22Rv1 (cell line): ENCODE measurements around the gene VPS50.
A peak's percentile ranks its signal among the peaks of the same experiment; 100 is the strongest.
"Not testable (repeated sequence)": the region's sequence is repeated elsewhere in the genome, so short reads cannot be mapped to it uniquely, and the experiment has no call there.

Experiments used
- H3K27ac ChIP-seq: fragments of 450-650 bp; 2 replicates; pipeline ENCODE4 v1.5.1; 2017
- ZFX ChIP-seq: fragments of 450-650 bp; IDR thresholded peaks from 2 replicates; pipeline ENCODE4 v1.6.1; 2017; ENCODE audit warnings: antibody characterized with exemption, borderline replicate concordance
- TF ChIP-seq, protein P1 (sequence below): fragments of 450-650 bp; IDR thresholded peaks from 2 replicates; pipeline ENCODE4 v1.5.1; 2017; ENCODE audit warnings: mild to moderate bottlenecking

Gene VPS50

DNA sequence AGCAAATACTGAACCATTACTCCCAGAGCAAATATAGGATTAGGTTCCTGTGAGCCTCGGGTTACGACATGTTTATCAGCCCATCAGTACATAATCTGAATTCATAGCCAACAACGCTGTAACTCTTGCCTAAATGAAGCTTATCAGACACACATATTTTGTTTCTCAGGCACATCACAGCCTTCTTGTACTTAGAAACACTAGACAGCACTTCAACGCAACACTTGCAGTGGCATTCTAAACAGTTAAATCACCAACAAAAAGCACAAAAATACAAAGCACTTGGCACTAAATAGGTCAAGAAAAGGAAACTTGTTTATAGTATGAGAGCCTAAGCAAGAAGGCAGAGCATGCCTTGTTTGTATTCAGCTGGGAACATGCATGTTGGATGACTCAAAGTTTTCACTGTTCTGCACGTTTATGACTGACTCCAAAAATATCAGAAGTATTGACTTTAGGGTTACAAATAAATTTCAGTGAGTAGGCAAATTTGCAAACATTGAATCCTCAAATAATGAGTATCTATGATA lies 75.0 kb downstream of the VPS50 start:
- H3K27ac ChIP-seq: peak overlapping the region; percentile 46
- TF ChIP-seq, protein P1, sequence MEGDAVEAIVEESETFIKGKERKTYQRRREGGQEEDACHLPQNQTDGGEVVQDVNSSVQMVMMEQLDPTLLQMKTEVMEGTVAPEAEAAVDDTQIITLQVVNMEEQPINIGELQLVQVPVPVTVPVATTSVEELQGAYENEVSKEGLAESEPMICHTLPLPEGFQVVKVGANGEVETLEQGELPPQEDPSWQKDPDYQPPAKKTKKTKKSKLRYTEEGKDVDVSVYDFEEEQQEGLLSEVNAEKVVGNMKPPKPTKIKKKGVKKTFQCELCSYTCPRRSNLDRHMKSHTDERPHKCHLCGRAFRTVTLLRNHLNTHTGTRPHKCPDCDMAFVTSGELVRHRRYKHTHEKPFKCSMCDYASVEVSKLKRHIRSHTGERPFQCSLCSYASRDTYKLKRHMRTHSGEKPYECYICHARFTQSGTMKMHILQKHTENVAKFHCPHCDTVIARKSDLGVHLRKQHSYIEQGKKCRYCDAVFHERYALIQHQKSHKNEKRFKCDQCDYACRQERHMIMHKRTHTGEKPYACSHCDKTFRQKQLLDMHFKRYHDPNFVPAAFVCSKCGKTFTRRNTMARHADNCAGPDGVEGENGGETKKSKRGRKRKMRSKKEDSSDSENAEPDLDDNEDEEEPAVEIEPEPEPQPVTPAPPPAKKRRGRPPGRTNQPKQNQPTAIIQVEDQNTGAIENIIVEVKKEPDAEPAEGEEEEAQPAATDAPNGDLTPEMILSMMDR: no peak
- TF ChIP-seq ZFX: no peak

DNA sequence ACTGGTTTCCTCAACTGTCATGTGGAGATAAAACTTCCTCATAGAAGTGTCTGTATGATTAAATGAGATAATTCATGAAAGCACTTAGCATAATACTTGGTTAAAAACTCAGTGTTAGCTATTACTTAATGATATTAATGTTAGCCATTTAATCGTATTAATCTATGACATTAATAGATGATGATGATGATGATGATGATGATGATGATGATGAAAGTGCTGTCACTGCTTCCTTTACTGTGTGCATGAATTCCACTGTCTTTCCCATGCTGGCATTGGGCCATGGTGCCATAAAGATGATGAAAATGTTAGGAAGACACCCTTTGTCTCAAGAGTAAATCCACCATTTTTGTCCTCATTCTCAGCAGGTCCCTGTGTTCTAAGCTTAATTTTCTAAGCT lies 75.8 kb downstream of the VPS50 start:
- peak overlapping the region; percentile 46 for H3K27ac ChIP-seq
- no peak for TF ChIP-seq ZFX
- TF ChIP-seq, protein P1: no peak

DNA sequence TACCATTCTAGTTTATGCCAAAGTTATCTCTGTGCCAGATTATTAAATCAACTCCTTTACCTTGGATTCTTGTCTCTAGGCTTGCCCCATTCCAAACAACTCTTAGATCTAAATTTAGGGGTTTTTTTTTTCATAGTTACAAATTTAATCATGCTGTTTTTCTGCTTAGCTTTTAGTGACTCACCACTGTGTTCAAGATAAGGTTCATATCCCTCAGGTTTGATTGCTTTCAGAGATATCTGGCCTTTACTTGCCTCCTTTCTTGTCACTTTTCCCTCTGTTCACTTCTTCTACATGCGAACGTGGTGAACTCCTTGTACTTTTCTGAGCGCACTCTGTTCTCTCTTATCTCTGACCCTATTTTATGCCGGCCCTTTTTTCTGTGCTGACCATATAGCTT lies 78.2 kb downstream of the VPS50 start:
- H3K27ac ChIP-seq: no peak overlapping the region
- TF ChIP-seq, protein P1: no peak

DNA sequence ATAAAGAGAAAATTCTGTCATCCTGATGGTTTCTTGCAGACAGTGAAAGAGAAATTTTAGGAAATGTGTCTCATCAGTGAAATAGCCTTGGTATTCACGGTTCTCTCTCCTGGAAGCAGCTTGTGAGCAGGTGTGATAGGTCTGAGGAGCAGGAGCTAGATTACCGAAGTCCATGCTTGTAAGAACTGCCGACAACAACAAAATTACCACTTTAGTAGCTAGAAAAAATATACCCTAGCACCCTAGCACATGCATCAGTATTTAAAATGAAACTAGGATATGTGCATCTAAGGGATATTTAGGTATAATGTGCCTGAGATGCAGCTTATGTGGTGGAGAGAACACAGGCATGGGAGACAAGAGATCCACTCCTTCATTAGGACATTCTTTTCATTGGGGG lies 82.3 kb downstream of the VPS50 start:
- TF ChIP-seq, protein P1: no peak
- TF ChIP-seq ZFX: no peak
- no peak overlapping the region for H3K27ac ChIP-seq

DNA sequence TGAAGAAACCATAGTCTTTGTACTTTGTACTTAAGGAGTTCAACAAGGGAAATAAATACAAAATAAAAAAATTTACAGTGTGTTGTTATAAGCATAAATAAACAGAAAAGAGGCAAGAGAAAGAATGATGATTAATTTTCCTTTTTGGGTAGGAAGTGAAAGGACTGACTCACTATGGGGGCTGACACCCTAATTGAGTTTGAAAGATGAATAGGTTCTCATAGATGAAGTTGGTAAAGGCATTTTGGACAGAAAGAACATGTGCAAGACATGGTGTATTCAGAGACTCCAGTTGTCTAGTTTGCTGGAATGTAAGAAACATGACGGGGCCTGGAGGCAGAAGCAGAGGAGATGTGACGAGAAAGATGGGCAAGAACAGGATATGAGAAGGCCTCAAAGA lies 83.7 kb downstream of the VPS50 start:
- no peak overlapping the region for H3K27ac ChIP-seq
- TF ChIP-seq, protein P1: no peak
- TF ChIP-seq ZFX: no peak

DNA sequence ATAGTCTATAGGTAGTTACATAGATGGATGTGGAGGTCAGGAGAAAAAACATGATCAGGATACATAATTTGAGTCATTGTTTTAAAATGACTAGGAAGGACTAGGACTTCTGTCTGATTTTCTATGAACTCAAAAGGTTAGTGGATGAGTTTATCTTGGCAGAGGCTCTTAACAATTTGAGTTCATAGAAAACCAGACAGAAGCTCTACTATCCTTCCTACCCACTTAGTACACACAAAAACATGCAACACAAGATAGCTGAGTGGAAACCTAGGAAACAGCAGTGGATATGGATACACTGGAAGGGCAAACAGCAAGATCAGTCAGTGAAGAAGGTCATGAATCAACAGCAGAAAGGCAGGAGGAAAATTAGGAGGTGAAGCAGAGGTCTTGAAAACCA lies 84.6 kb downstream of the VPS50 start:
- no peak overlapping the region for H3K27ac ChIP-seq
- no peak for TF ChIP-seq ZFX
- TF ChIP-seq, protein P1: no peak

DNA sequence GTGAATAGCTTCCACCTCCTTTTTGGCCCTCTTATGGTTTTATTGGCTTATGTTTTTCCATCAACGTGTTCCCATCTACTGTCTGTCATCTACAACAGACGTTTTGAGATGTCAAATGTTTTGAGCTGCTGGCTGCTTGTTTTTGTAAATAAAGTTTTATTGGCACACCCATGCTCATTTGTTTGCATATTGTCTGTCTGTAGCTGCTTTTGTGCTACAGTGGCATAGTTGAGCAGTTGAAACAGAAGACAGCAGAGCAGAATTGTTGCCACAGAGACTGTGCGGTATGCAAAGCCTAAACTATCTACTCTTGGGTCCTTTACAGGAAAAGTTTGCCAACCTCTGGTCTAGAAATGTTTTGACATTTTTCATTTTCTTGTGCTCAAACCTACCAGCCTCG lies 88.7 kb downstream of the VPS50 start:
- no peak overlapping the region for H3K27ac ChIP-seq
- TF ChIP-seq, protein P1: no peak
- TF ChIP-seq ZFX: no peak

DNA sequence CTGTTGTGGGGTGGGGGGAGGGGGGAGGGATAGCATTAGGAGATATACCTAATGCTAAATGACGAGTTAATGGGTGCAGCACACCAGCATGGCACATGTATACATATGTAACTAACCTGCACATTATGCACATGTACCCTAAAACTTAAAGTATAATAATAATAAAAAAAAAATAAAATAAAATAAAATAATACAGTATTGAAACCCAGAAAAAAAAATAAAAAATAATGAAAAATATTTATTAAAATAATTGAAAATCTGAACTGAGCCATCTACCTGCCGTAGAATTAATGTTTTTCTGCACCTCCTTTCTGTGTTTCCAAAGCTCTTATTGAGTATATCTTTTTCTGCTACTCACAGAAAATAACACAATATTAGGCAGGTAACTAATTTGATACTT lies 94.1 kb downstream of the VPS50 start:
- H3K27ac ChIP-seq: not testable (repeated sequence)
